T-cell (primary cell): ENCODE measurements around the gene LRRC75B. TPM values are rescaled to one million over a fixed set of nuclear protein-coding genes. Genes with fewer than 3 reads are reported as not detected.
"Not testable (repeated sequence)": the region's sequence is repeated elsewhere in the genome, so short reads cannot be mapped to it uniquely, and the experiment has no call there.

Experiments used
- ATAC-seq, 4 experiments: fragments of 200-7000 bp in 3 of 4; fragments of 150-1000 bp in 1 of 4; cut with Tn5 transposase; replicated peaks in 1 of 4; 1 replicate in 3 of 4; 2 replicates in 1 of 4; pipeline ENCODE4 v1.10.0; 2021; ENCODE audit warnings: moderate library complexity in 3 of 4, mild to moderate bottlenecking in 2 of 4, moderate number of reproducible peaks in 1 of 4
- CTCF ChIA-PET, 2 donors: fragments of 300-600 bp; sonication (Branson Sonifier 250); formaldehyde crosslinking; loops; one replicate each; lab custom pipeline; 2022; ENCODE audit warnings: antibody characterized with exemption in 2 of 2; lab: Charles Lee
- POLR2A ChIA-PET, 2 donors: fragments of 300-600 bp; sonication (Branson Sonifier 250); formaldehyde crosslinking; loops; one replicate each; lab custom pipeline; 2022; ENCODE audit warnings: antibody characterized with exemption in 2 of 2; lab: Charles Lee
- DNase-seq, 35 experiments: peaks; one replicate each; pipeline versions ENCODE4 v3.0.0 to v3.0.0-alpha.2; 2013 to 2023
- H3K27ac ChIP-seq: one replicate; pipeline ENCODE4 v1.5.1; 2013; ENCODE audit warnings: low read length
- H3K27me3 ChIP-seq, 2 experiments: replicated peaks in 1 of 2; 1 replicate in 1 of 2; 2 replicates in 1 of 2; pipeline versions ENCODE4 v1.6.1 to v1.7.0; 2013; ENCODE audit warnings: low read length in 1 of 2, mixed read lengths in 1 of 2; ENCODE audit not compliant: control insufficient read depth in 2 of 2, insufficient read depth in 2 of 2; ENCODE audit errors: extremely low read depth in 1 of 2
- H3K36me3 ChIP-seq, 2 donors: 1 replicate in 1 of 2; 2 replicates in 1 of 2; pipeline versions ENCODE4 v1.6.1 to v1.7.0; 2013; ENCODE audit warnings: low read length in 1 of 2; ENCODE audit not compliant: control insufficient read depth in 2 of 2, insufficient read depth in 1 of 2; ENCODE audit errors: extremely low read depth in 1 of 2
- H3K4me1 ChIP-seq, 2 experiments: 1 replicate in 1 of 2; 2 replicates in 1 of 2; pipeline versions ENCODE4 v1.6.1 to v1.7.0; 2013; ENCODE audit warnings: low read length in 2 of 2, mixed read lengths in 1 of 2; ENCODE audit not compliant: insufficient read depth in 2 of 2, control insufficient read depth in 1 of 2; ENCODE audit errors: extremely low read depth in 1 of 2
- H3K4me3 ChIP-seq, 2 donors: 1 replicate in 1 of 2; 2 replicates in 1 of 2; pipeline versions ENCODE4 v1.5.1 to v1.7.0; 2013; ENCODE audit warnings: mild to moderate bottlenecking in 2 of 2, low read length in 1 of 2, moderate library complexity in 1 of 2; ENCODE audit not compliant: control insufficient read depth in 1 of 2; ENCODE audit errors: extremely low read depth in 1 of 2
- H3K9me3 ChIP-seq: 2 replicates; pipeline ENCODE4 v1.7.0; 2013
- H3K27ac Mint-ChIP-seq, 2 donors: one replicate each; pipeline ENCODE4 v1.8.0; 2020 to 2021; ENCODE audit warnings: mild to moderate bottlenecking in 2 of 2, mixed read lengths in 2 of 2
- H3K27me3 Mint-ChIP-seq, 2 donors: one replicate each; pipeline ENCODE4 v1.8.0; 2021 to 2022; ENCODE audit warnings: mixed read lengths in 2 of 2
- H3K36me3 Mint-ChIP-seq: one replicate; pipeline ENCODE4 v1.8.0; 2021; ENCODE audit warnings: mixed read lengths
- H3K4me1 Mint-ChIP-seq, 3 donors: one replicate each; pipeline ENCODE4 v1.8.0; 2020 to 2022; ENCODE audit warnings: mixed read lengths in 3 of 3, mild to moderate bottlenecking in 1 of 3
- H3K4me3 Mint-ChIP-seq, 3 donors: one replicate each; pipeline ENCODE4 v1.8.0; 2020 to 2022; ENCODE audit warnings: mild to moderate bottlenecking in 3 of 3, mixed read lengths in 3 of 3, moderate library complexity in 3 of 3
- H3K9me3 Mint-ChIP-seq, 3 donors: one replicate each; pipeline ENCODE4 v1.8.0; 2020 to 2022; ENCODE audit warnings: mixed read lengths in 3 of 3
- WGBS: methylation state at CpG from one replicate; pipeline ENCODE4 v1.1.5; 2013; ENCODE audit warnings: missing lambda C conversion rate; ENCODE audit not compliant: insufficient coverage; 5-methylcytosine and 5-hydroxymethylcytosine counted together
- total RNA-seq, 35 experiments: library from RNA in 6 of 35; stranded (reverse) in 6 of 35; fragments of 120-200 nt in 1 of 35; gene quantifications; one replicate each; pipeline versions ENCODE4 v1.2.1 to v1.2.4 and lab custom pipeline; 2013 to 2026

LRRC75B gene
- total RNA-seq, 5 donors from 2014 or later (not counting 1 experiment from before 2014, with no cell fraction given), result 0.47 to 0.72 (median 0.54) TPM; not detected in 2

DNA sequence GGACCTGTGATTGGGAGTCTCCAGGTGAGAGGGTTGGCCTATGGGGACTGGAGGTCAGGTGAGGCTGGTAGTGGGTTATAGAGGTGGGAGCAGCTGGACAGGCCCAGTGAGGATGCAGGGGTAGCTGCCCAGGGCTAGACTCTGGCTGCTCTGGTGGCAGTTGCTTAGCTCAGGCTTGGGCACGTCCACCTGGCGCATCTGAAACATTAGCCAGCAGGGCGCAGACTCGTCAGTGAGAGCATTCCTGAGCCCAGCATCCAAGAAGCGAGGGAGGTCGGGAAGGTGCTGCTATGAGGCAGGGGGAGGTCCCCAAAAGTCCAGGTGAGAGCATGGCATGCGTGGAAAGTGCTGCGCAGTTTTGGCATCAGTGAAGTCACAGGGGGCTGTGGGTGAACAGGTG, 6.6 kb upstream of the LRRC75B start:
- Histone ChIP-seq H3K4me1 (peaks cover 10 to 29% of the 10 kb centered on the region in 2 experiments), H3K27me3 (peaks cover 0 to under 1% of the 10 kb centered on the region in 2 experiments), H3K4me3 (no peak overlapping the region), H3K36me3 (no peaks in the 10 kb centered on the region), H3K9me3 (no peaks in the 10 kb centered on the region), H3K27ac (no peak overlapping the region)
- no peak overlapping the region for H3K4me3 Mint-ChIP-seq
- no peak for DNase-seq
- H3K27me3 Mint-ChIP-seq, result no peaks in the 10 kb centered on the region
- H3K4me1 Mint-ChIP-seq, result peaks cover 19 to 25% (median 20%) of the 10 kb centered on the region in 3 donors
- ChIA-PET POLR2A (no interaction called here), CTCF (no interaction called here)
- no peaks in the 10 kb centered on the region for H3K36me3 Mint-ChIP-seq
- no peak overlapping the region for H3K27ac Mint-ChIP-seq
- 74% methylated on average over 5 of the region's 8 CpGs for WGBS
- no peaks in the 10 kb centered on the region for H3K9me3 Mint-ChIP-seq
- ATAC-seq, result no peak

DNA sequence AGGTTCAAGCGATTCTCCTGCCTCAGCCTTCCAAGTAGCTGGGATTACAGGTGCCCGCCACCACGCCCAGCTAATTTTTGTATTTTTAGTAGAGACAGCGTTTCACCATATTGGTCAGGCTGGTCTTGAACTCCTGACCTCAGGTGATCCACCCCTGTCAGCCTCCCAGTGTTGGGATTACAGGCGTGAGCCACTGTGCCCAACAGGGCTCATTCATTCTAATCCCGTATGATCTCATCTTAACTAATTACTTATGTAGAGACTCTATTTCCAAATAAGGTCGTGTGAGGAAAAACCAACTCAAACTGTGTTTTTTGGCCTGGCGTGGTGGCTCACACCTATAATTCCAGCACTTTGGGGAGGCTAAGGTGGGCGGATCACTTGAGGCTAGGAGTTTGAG, 4.2 kb upstream of the LRRC75B start:
- 88% methylated on average over 3 of the region's 9 CpGs for WGBS
- H3K4me3 ChIP-seq, POLR2A ChIA-PET, H3K36me3 ChIP-seq, H3K27ac ChIP-seq, H3K36me3 Mint-ChIP-seq, H3K27me3 Mint-ChIP-seq, H3K9me3 ChIP-seq, H3K27ac Mint-ChIP-seq, H3K4me3 Mint-ChIP-seq, DNase-seq, H3K9me3 Mint-ChIP-seq, ATAC-seq: not testable (repeated sequence)
- CTCF ChIA-PET, result interaction anchor here in 1 of 2 donors (0.9 kb wide), 1 partner anchor 13 kb away, joined by 3 read pairs; no protein-coding TSS in a partner anchor
- Histone ChIP-seq H3K4me1 (peaks cover 4 to 19% of the 10 kb centered on the region in 2 experiments), H3K27me3 (peaks cover 0 to 20% of the 10 kb centered on the region in 2 experiments)
- peaks cover 11 to 14% (median 11%) of the 10 kb centered on the region in 3 donors for H3K4me1 Mint-ChIP-seq

DNA sequence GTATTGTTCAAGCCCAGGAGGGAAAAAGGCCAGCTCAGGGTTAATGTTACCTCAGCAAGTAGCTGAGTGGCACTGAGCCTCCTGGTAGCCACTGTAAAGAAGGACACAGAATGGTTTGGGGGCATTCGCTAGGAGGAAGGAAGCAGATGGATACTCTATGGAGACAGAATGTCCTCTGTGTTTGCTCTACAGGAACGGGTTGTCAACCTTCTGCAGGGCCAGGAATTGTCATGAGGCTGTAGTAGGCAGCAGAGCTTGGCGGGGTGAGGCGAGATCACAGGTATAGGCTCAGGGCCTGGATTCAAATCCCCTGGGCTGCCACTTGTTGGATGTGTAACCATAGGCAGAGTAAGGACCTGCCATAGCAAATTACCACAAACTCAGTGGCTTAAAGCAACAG, 3.0 kb upstream of the LRRC75B start:
- Histone ChIP-seq H3K4me1 (peaks cover 0 to 11% of the 10 kb centered on the region in 2 experiments), H3K4me3 (no peak overlapping the region), H3K9me3 (no peaks in the 10 kb centered on the region), H3K27me3 (peaks cover 0 to 31% of the 10 kb centered on the region in 2 experiments), H3K36me3 (no peaks in the 10 kb centered on the region), H3K27ac (no peak overlapping the region)
- WGBS, result 94% methylated on average over 4 of the region's 4 CpGs
- ATAC-seq (no peak), DNase-seq (no peak)
- H3K4me1 Mint-ChIP-seq, result peaks cover 6% of the 10 kb centered on the region in 3 donors
- ChIA-PET POLR2A (no interaction called here), CTCF (no interaction called here)
- H3K27ac Mint-ChIP-seq, result no peak overlapping the region
- no peaks in the 10 kb centered on the region for H3K36me3 Mint-ChIP-seq
- no peak overlapping the region for H3K4me3 Mint-ChIP-seq
- H3K27me3 Mint-ChIP-seq, result peaks cover 0 to 7% of the 10 kb centered on the region in 2 donors
- no peaks in the 10 kb centered on the region for H3K9me3 Mint-ChIP-seq

DNA sequence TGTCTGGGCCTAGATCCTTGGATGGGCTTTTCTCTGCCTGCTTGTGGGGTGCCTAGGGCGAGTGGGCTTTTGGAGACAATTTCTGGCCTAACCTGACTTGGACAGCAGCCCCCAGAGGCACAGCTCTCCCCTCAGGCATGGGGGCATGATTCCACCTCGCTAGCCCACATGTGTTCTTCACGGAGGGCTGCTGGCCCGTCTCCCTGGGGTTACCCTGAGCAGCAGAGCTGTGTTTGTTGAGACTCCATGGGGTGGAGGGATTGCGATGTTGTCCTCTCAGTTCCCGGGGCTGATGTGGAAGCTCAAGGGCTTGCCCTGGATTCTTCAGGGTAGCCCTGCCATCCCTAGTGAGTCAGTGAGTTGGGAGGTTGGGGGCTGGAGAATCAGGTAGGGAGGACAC, 2.4 kb upstream of the LRRC75B start:
- H3K9me3 Mint-ChIP-seq, result no peaks in the 10 kb centered on the region
- ChIA-PET POLR2A (interaction anchor here in 1 of 2 donors (0.5 kb wide), 1 partner anchor 40 kb away, joined by 3 read pairs; no protein-coding TSS in a partner anchor), CTCF (no interaction called here)
- H3K36me3 Mint-ChIP-seq, result no peaks in the 10 kb centered on the region
- ATAC-seq, result no peak
- WGBS, result 81% methylated on average over 5 of the region's 6 CpGs
- Histone ChIP-seq H3K4me3 (no peak overlapping the region), H3K27ac (no peak overlapping the region), H3K27me3 (peaks cover 0 to 35% of the 10 kb centered on the region in 2 experiments), H3K36me3 (no peaks in the 10 kb centered on the region), H3K4me1 (peaks cover 0 to 11% of the 10 kb centered on the region in 2 experiments), H3K9me3 (no peaks in the 10 kb centered on the region)
- no peak for DNase-seq
- peaks cover 6% of the 10 kb centered on the region in 3 donors for H3K4me1 Mint-ChIP-seq
- no peak overlapping the region for H3K4me3 Mint-ChIP-seq
- H3K27me3 Mint-ChIP-seq, result peaks cover 0 to 7% of the 10 kb centered on the region in 2 donors
- no peak overlapping the region for H3K27ac Mint-ChIP-seq

DNA sequence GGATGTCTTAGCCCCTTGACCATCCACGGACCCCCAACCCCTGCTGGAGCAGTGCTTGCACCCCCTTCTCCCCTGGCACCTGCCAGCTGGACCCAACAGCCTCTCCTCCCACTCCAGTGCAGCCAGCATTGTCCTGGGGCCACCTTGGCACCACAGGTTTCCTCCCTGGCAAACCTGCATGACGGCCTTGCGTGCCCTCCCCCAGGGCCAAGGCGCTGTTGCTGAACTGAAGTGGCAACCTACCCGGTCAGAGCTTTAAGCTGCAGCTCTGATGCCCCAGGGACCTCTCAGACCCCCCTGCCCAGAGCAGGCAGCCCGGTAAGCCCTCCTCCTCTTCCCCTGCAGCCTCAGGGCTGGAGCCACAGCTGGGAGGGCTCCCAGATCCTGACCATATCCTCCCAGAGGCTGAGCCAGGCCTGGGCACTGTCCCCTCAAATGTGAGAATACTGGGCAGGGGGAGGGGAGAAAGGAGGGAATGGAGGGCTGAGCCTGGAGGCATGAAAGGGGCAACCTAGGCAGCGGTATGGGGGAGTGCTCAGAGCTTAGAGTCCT, 1.8 kb upstream of the LRRC75B start:
- POLR2A ChIA-PET, result interaction anchor here in 1 of 2 donors (0.5 kb wide), 1 partner anchor 39 kb away, joined by 3 read pairs; no protein-coding TSS in a partner anchor
- DNase-seq (no peak), ATAC-seq (no peak)
- H3K27me3 Mint-ChIP-seq, result peaks cover 0 to 7% of the 10 kb centered on the region in 2 donors
- no peak overlapping the region for H3K27ac ChIP-seq
- H3K4me3 Mint-ChIP-seq, result no peak overlapping the region
- no peaks in the 10 kb centered on the region for H3K9me3 ChIP-seq
- CTCF ChIA-PET, result no interaction called here
- no peaks in the 10 kb centered on the region for H3K36me3 Mint-ChIP-seq
- H3K9me3 Mint-ChIP-seq, result no peaks in the 10 kb centered on the region
- 67% methylated on average over 2 of the region's 7 CpGs for WGBS
- H3K27me3 ChIP-seq, result peaks cover 0 to 35% of the 10 kb centered on the region in 2 experiments
- H3K36me3 ChIP-seq, result no peaks in the 10 kb centered on the region
- no peak overlapping the region for H3K27ac Mint-ChIP-seq
- peaks cover 0 to 11% of the 10 kb centered on the region in 2 experiments for H3K4me1 ChIP-seq
- no peak overlapping the region for H3K4me3 ChIP-seq
- peaks cover 6% of the 10 kb centered on the region in 3 donors for H3K4me1 Mint-ChIP-seq

DNA sequence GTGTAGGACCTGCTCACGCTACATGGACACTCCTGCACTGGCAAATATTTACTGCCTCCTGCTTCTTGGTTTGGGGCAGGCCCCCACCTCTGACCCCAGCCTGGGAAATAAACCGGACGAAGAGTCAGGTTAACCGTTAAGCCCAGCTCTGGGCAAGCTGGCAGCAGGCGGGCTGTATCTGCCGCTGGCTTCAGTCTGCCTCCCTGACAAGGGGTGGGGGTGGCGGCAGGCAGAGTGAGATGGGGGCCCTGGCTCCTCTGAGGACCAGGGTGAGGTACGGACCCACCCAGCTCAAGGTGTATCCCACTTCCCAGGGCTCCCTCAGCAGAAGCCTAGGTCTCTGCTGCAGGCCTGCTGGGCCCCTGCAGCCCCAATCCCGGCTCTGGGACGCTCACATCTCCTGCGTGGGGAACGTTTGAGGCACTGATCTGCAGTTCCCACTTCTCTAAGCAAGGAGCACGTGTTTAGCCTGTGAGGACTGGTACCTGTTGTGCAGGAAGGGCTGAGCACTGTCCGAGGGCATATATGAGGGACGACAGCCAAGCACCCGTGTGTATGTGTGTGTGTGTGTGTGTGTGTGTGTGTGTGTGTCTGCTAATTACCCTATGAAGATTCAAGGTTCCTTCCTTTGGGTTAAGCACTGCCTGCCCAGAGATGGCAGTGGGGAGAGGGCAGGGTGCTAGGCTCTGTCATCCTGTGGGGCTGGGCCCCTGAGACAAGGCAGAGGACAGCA, 1.1 kb upstream of the LRRC75B start:
- Histone ChIP-seq H3K4me3 (no peak overlapping the region), H3K27ac (no peak overlapping the region), H3K36me3 (no peaks in the 10 kb centered on the region), H3K4me1 (peaks cover 0 to 11% of the 10 kb centered on the region in 2 experiments), H3K9me3 (no peaks in the 10 kb centered on the region), H3K27me3 (peaks cover 0 to 35% of the 10 kb centered on the region in 2 experiments)
- CTCF ChIA-PET, result no interaction called here
- Mint-ChIP-seq H3K27ac (no peak overlapping the region), H3K4me1 (peaks cover 6% of the 10 kb centered on the region in 3 donors), H3K9me3 (no peaks in the 10 kb centered on the region), H3K27me3 (peaks cover 0 to 7% of the 10 kb centered on the region in 2 donors), H3K4me3 (peak overlapping the region; percentile 21 to 54 (median 24)), H3K36me3 (no peaks in the 10 kb centered on the region)
- 84% methylated on average over 12 of the region's 16 CpGs for WGBS
- no peak for DNase-seq
- no peak for ATAC-seq
- POLR2A ChIA-PET, result no interaction called here
